GM19438 (cell line): ENCODE results near the gene AHCYL2.
"Not testable (repeated sequence)": the region's sequence is repeated elsewhere in the genome, so short reads cannot be mapped to it uniquely, and the experiment has no call there.

ENCODE experiments used
- ATAC-seq: cut with Tn5 transposase; IDR thresholded peaks from one replicate; pipeline ENCODE4 v1.9.1; 2021; ENCODE audit warnings: low read depth; ENCODE audit not compliant: unreplicated experiment

Gene AHCYL2

GRCh38 chr7:129443612-129444011 is 218.8 kb downstream of the AHCYL2 start:
- no peak for ATAC-seq

- not testable (repeated sequence) for ATAC-seq
Observed at GRCh38 chr7:129444776-129445175, 219.9 kb downstream of the AHCYL2 start.

GRCh38 chr7:129446925-129447324 is 222.1 kb downstream of the AHCYL2 start:
- ATAC-seq: not testable (repeated sequence)

- ATAC-seq: not testable (repeated sequence)
Observed at GRCh38 chr7:129447445-129447844, 222.6 kb downstream of the AHCYL2 start.

GRCh38 chr7:129448608-129449007 is 223.8 kb downstream of the AHCYL2 start:
- not testable (repeated sequence) for ATAC-seq

- no peak for ATAC-seq
Observed at GRCh38 chr7:129450295-129450694, 225.5 kb downstream of the AHCYL2 start.

- no peak for ATAC-seq
Observed at GRCh38 chr7:129452589-129453231, 227.9 kb downstream of the AHCYL2 start.

- no peak for ATAC-seq
Observed at GRCh38 chr7:129453510-129454248, 228.8 kb downstream of the AHCYL2 start.

- no peak for ATAC-seq
Observed at GRCh38 chr7:129454249-129454551, 229.4 kb downstream of the AHCYL2 start.

GRCh38 chr7:129456421-129456820 is 231.6 kb downstream of the AHCYL2 start:
- ATAC-seq: no peak

GRCh38 chr7:129457101-129457500 is 232.3 kb downstream of the AHCYL2 start:
- no peak for ATAC-seq

GRCh38 chr7:129458171-129458570 is 233.3 kb downstream of the AHCYL2 start:
- ATAC-seq: no peak

- ATAC-seq: no peak
Observed at GRCh38 chr7:129461809-129462208, 237.0 kb downstream of the AHCYL2 start.

- ATAC-seq: no peak
Observed at GRCh38 chr7:129462420-129462819, 237.6 kb downstream of the AHCYL2 start.

GRCh38 chr7:129464194-129464593 is 239.4 kb downstream of the AHCYL2 start:
- no peak for ATAC-seq

GRCh38 chr7:129465080-129465479 is 240.2 kb downstream of the AHCYL2 start:
- ATAC-seq: no peak

- no peak for ATAC-seq
Observed at GRCh38 chr7:129466796-129467195, 242.0 kb downstream of the AHCYL2 start.

- no peak for ATAC-seq
Observed at GRCh38 chr7:129468087-129468486, 243.3 kb downstream of the AHCYL2 start.

- no peak for ATAC-seq
Observed at GRCh38 chr7:129468547-129468946, 243.7 kb downstream of the AHCYL2 start.

GRCh38 chr7:129469930-129470329 is 245.1 kb downstream of the AHCYL2 start:
- no peak for ATAC-seq

GRCh38 chr7:129470411-129470810 is 245.6 kb downstream of the AHCYL2 start:
- ATAC-seq: no peak

- ATAC-seq: no peak
Observed at GRCh38 chr7:129471402-129471827, 246.6 kb downstream of the AHCYL2 start.
